K562 (cell line): ENCODE data around the gene UQCRH. TPM values are rescaled to one million over a fixed set of nuclear protein-coding genes. Genes with fewer than 3 reads are reported as not detected.

ENCODE experiments used
- CC2D1A ChIP-seq: fragments of 450-650 bp; IDR thresholded peaks from 2 replicates; pipeline ENCODE4 v1.6.1; 2017; ENCODE audit warnings: mild to moderate bottlenecking
- HBP1 ChIP-seq: fragments of 450-650 bp; formaldehyde crosslinking; IDR thresholded peaks from 2 replicates; pipeline ENCODE4 v1.4.0; 2022; ENCODE audit warnings: missing genetic modification characterization
- HNRNPK ChIP-seq: fragments of 200-400 bp; formaldehyde crosslinking; IDR thresholded peaks from one replicate; pipeline ENCODE4 v1.6.1; 2018; ENCODE audit warnings: mild to moderate bottlenecking, low read depth, low read length; ENCODE audit not compliant: poor library complexity, severe bottlenecking
- KLF13 ChIP-seq: fragments of 450-650 bp; IDR thresholded peaks from 2 replicates; pipeline ENCODE4 v1.6.1; 2016; ENCODE audit warnings: missing genetic modification characterization, low read depth, mild to moderate bottlenecking, missing compliant biosample characterization, moderate library complexity, borderline replicate concordance
- NFIX ChIP-seq: fragments of 250-450 bp; sonication (Bioruptor Pico); IDR thresholded peaks from 2 replicates; pipeline ENCODE4 v1.4.0; 2020; ENCODE audit warnings: low read depth, mild to moderate bottlenecking, moderate library complexity
- POLR3A ChIP-seq: IDR thresholded peaks from 2 replicates; pipeline ENCODE4 v1.6.1; 2011; ENCODE audit warnings: borderline replicate concordance, mild to moderate bottlenecking, moderate library complexity; ENCODE audit not compliant: insufficient read length, insufficient read depth; ENCODE audit errors: extremely low read depth
- RBBP5 ChIP-seq: fragments of 200-600 bp; sonication (generic); IDR thresholded peaks from 2 replicates; pipeline ENCODE4 v1.6.1; 2012; ENCODE audit warnings: borderline replicate concordance, mild to moderate bottlenecking, low read length, control low read depth, inconsistent platforms; ENCODE audit not compliant: insufficient read depth, poor library complexity, severe bottlenecking
- SRSF9 ChIP-seq: fragments of 200-400 bp; formaldehyde crosslinking; IDR thresholded peaks from 2 replicates; pipeline ENCODE4 v1.6.1; 2017; ENCODE audit warnings: low read depth, low read length, borderline replicate concordance
- XRCC4 ChIP-seq: IDR thresholded peaks from one replicate; pipeline ENCODE4 v1.6.1; 2011; ENCODE audit not compliant: insufficient read depth, insufficient read length; ENCODE audit errors: extremely low read depth
- ZBTB9 ChIP-seq: fragments of 450-650 bp; formaldehyde crosslinking; IDR thresholded peaks from 2 replicates; pipeline ENCODE4 v1.4.0; 2020; ENCODE audit warnings: mild to moderate bottlenecking, moderate library complexity
- ZNF263 ChIP-seq: sonication (generic); formaldehyde crosslinking; IDR thresholded peaks from 2 replicates; pipeline ENCODE4 v1.8.0; 2022; ENCODE audit warnings: mild to moderate bottlenecking, missing genetic modification reagents, borderline replicate concordance
- ZNF589 ChIP-seq: fragments of 200-800 bp; sonication (Bioruptor generic); IDR thresholded peaks from 2 replicates; pipeline ENCODE4 v1.6.1; 2016; ENCODE audit warnings: low read depth, missing genetic modification characterization, missing compliant biosample characterization
- polyA plus RNA-seq, 8 experiments: library from polyadenylated mRNA; depleted of rRNA in 4 of 8; stranded (reverse) in 5 of 8; unstranded in 3 of 8; fragments of >200 nt; fragmentation: Nextera tagmentation in 2 of 8; fragmentation: Illumina TruSeq in 1 of 8; extraction: Ambion mirVana in 2 of 8; extraction: Trizol in 1 of 8; gene quantifications; 2 replicates each; pipeline versions ENCODE4 v1.2.1 to v1.2.3, GENCODE V29; 2011 to 2014; ENCODE audit warnings: inconsistent platforms in 1 of 8, missing spikeins in 1 of 8
- total RNA-seq, 7 experiments: library from RNA; depleted of rRNA in 6 of 7; stranded (reverse); fragments of >200 nt in 6 of 7; fragmentation: Illumina TruSeq in 2 of 7; extraction: Trizol in 2 of 7; gene quantifications; 2 replicates each; pipeline versions ENCODE4 v1.2.1 to v1.2.3, GENCODE V29; 2011 to 2021; ENCODE audit warnings: low replicate concordance in 1 of 7
- TF ChIP-seq, protein P1 (sequence below), 2 experiments: fragments of 450-650 bp; IDR thresholded peaks; 2 replicates each; pipeline ENCODE4 v1.6.1; 2018; ENCODE audit warnings: mild to moderate bottlenecking in 2 of 2, low read depth in 1 of 2; ENCODE audit not compliant: partially characterized antibody in 2 of 2
- TF ChIP-seq, protein P2 (sequence below): sonication (generic); formaldehyde crosslinking; IDR thresholded peaks from 2 replicates; pipeline ENCODE4 v1.8.0; 2023; ENCODE audit warnings: mild to moderate bottlenecking, missing genetic modification reagents
- TF ChIP-seq, protein P3 (sequence below): sonication (generic); formaldehyde crosslinking; IDR thresholded peaks from 2 replicates; pipeline ENCODE4 v1.8.0; 2022; ENCODE audit warnings: mild to moderate bottlenecking, low read depth, missing genetic modification reagents

Gene UQCRH
- total and polyA plus RNA-seq, 9 of the 15 experiments (the other 6 are each of a cell fraction or from before 2014, with no cell fraction given): 1,267 to 5,184 (median 2,410) TPM

- TF ChIP-seq KLF13 (tag) (no peak), HNRNPK (no peak), XRCC4 (no peak), SRSF9 (no peak), ZBTB9 (CRISPR knock-in tag) (no peak), CC2D1A (no peak), NFIX (CRISPR knock-in tag) (no peak), RBBP5 (peak; percentile 73), ZNF263 (CRISPR knock-in tag) (peak; percentile 11; the same call in 1 of the 2 replicates), POLR3A (no peak), HBP1 (no peak), ZNF589 (CRISPR knock-in tag) (no peak)
- TF ChIP-seq, protein P1, sequence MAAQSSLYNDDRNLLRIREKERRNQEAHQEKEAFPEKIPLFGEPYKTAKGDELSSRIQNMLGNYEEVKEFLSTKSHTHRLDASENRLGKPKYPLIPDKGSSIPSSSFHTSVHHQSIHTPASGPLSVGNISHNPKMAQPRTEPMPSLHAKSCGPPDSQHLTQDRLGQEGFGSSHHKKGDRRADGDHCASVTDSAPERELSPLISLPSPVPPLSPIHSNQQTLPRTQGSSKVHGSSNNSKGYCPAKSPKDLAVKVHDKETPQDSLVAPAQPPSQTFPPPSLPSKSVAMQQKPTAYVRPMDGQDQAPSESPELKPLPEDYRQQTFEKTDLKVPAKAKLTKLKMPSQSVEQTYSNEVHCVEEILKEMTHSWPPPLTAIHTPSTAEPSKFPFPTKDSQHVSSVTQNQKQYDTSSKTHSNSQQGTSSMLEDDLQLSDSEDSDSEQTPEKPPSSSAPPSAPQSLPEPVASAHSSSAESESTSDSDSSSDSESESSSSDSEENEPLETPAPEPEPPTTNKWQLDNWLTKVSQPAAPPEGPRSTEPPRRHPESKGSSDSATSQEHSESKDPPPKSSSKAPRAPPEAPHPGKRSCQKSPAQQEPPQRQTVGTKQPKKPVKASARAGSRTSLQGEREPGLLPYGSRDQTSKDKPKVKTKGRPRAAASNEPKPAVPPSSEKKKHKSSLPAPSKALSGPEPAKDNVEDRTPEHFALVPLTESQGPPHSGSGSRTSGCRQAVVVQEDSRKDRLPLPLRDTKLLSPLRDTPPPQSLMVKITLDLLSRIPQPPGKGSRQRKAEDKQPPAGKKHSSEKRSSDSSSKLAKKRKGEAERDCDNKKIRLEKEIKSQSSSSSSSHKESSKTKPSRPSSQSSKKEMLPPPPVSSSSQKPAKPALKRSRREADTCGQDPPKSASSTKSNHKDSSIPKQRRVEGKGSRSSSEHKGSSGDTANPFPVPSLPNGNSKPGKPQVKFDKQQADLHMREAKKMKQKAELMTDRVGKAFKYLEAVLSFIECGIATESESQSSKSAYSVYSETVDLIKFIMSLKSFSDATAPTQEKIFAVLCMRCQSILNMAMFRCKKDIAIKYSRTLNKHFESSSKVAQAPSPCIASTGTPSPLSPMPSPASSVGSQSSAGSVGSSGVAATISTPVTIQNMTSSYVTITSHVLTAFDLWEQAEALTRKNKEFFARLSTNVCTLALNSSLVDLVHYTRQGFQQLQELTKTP (IDR thresholded peaks at IDR 0.05; ENCODE audit: low read depth in 1 of 2, partially characterized antibody in 2 of 2): peak in 1 of 2 experiments; percentile 31
- TF ChIP-seq, protein P2, sequence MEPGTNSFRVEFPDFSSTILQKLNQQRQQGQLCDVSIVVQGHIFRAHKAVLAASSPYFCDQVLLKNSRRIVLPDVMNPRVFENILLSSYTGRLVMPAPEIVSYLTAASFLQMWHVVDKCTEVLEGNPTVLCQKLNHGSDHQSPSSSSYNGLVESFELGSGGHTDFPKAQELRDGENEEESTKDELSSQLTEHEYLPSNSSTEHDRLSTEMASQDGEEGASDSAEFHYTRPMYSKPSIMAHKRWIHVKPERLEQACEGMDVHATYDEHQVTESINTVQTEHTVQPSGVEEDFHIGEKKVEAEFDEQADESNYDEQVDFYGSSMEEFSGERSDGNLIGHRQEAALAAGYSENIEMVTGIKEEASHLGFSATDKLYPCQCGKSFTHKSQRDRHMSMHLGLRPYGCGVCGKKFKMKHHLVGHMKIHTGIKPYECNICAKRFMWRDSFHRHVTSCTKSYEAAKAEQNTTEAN (CRISPR knock-in tag): no peak; the same call in 1 of the 2 replicates
- TF ChIP-seq, protein P3, sequence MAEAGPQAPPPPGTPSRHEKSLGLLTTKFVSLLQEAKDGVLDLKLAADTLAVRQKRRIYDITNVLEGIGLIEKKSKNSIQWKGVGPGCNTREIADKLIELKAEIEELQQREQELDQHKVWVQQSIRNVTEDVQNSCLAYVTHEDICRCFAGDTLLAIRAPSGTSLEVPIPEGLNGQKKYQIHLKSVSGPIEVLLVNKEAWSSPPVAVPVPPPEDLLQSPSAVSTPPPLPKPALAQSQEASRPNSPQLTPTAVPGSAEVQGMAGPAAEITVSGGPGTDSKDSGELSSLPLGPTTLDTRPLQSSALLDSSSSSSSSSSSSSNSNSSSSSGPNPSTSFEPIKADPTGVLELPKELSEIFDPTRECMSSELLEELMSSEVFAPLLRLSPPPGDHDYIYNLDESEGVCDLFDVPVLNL: peak; percentile 76; the same call in 1 of the 2 replicates
These were observed 1.5 kb upstream of the UQCRH start (continued) for GRCh38 chr1:46301808-46302640.
